GM23338 (cell line): ENCODE results near the gene IGF1R. TPM values are rescaled to one million over a fixed set of nuclear protein-coding genes. Genes with fewer than 3 reads are reported as not detected.

Experiments used
- ATAC-seq: fragments of 200-7000 bp; cut with Tn5 transposase; 3 replicates; pipeline ENCODE4 v1.9.1; 2020
- DNase-seq: peaks from one replicate; pipeline ENCODE4 v3.0.0-alpha.2; 2015; ENCODE audit warnings: low spot score
- H2AFZ ChIP-seq: fragments of 200-600 bp; sonication (generic); 2 replicates; pipeline ENCODE4 v1.8.0; 2016; ENCODE audit warnings: antibody characterized with exemption, mild to moderate bottlenecking, moderate library complexity
- H3F3A ChIP-seq: fragments of 200-600 bp; sonication (generic); replicated peaks from 2 replicates; pipeline ENCODE4 v1.8.0; 2017; ENCODE audit warnings: antibody characterized with exemption, mixed run types, low read depth
- H3K27ac ChIP-seq: fragments of 200-600 bp; sonication (generic); 2 replicates; pipeline ENCODE4 v1.6.1; 2016; ENCODE audit warnings: low read depth
- H3K27me3 ChIP-seq: fragments of 200-600 bp; sonication (generic); 2 replicates; pipeline ENCODE4 v1.8.0; 2016; ENCODE audit warnings: mild to moderate bottlenecking, mixed run types, moderate library complexity; ENCODE audit not compliant: insufficient read depth
- H3K36me3 ChIP-seq: fragments of 200-600 bp; sonication (generic); 2 replicates; pipeline ENCODE4 v1.8.0; 2016; ENCODE audit warnings: mild to moderate bottlenecking; ENCODE audit not compliant: insufficient read depth
- H3K4me1 ChIP-seq: fragments of 200-600 bp; sonication (generic); 2 replicates; pipeline ENCODE4 v1.8.0; 2016; ENCODE audit warnings: mild to moderate bottlenecking, moderate library complexity; ENCODE audit not compliant: insufficient read depth
- H3K4me2 ChIP-seq: fragments of 200-600 bp; sonication (generic); 2 replicates; pipeline ENCODE4 v1.7.1; 2017; ENCODE audit warnings: mixed run types
- H3K4me3 ChIP-seq: fragments of 200-600 bp; sonication (generic); 2 replicates; pipeline ENCODE4 v1.6.1; 2016; ENCODE audit warnings: mixed run types
- H3K79me2 ChIP-seq: fragments of 200-600 bp; sonication (generic); replicated peaks from 2 replicates; pipeline ENCODE4 v1.8.0; 2017; ENCODE audit warnings: mild to moderate bottlenecking; ENCODE audit not compliant: insufficient read depth
- H3K9me2 ChIP-seq: fragments of 200-600 bp; sonication (generic); 2 replicates; pipeline ENCODE4 v1.8.0; 2017; ENCODE audit not compliant: insufficient read depth
- H4K20me1 ChIP-seq: fragments of 200-600 bp; sonication (generic); replicated peaks from 2 replicates; pipeline ENCODE4 v1.8.0; 2017; ENCODE audit warnings: mild to moderate bottlenecking; ENCODE audit not compliant: insufficient read depth
- H3K27ac Mint-ChIP-seq: 2 replicates; pipeline ENCODE4 v1.8.0; 2020; ENCODE audit warnings: inconsistent platforms, mild to moderate bottlenecking, moderate library complexity, mixed read lengths
- H3K27me3 Mint-ChIP-seq: 3 replicates; pipeline ENCODE4 v1.8.0; 2022; ENCODE audit warnings: low read depth, mild to moderate bottlenecking, moderate library complexity, mixed read lengths, inconsistent platforms; ENCODE audit not compliant: insufficient read depth, poor library complexity
- H3K36me3 Mint-ChIP-seq: 3 replicates; pipeline ENCODE4 v1.8.0; 2021; ENCODE audit warnings: low read depth, mild to moderate bottlenecking, inconsistent platforms, moderate library complexity, mixed read lengths
- H3K4me1 Mint-ChIP-seq: 3 replicates; pipeline ENCODE4 v1.8.0; 2020; ENCODE audit warnings: mild to moderate bottlenecking, inconsistent platforms, mixed read lengths
- H3K4me3 Mint-ChIP-seq: 3 replicates; pipeline ENCODE4 v1.8.0; 2021; ENCODE audit warnings: moderate library complexity, mild to moderate bottlenecking, inconsistent platforms, mixed read lengths
- H3K9me3 Mint-ChIP-seq: 3 replicates; pipeline ENCODE4 v1.8.0; 2020; ENCODE audit warnings: moderate library complexity, mild to moderate bottlenecking, inconsistent platforms, mixed read lengths
- CREB1 ChIP-seq: fragments of 250-450 bp; sonication (Bioruptor Pico); IDR thresholded peaks from 2 replicates; pipeline ENCODE4 v1.5.0; 2020; ENCODE audit warnings: low read depth, mild to moderate bottlenecking, moderate library complexity
- CTCF ChIP-seq, 2 experiments: fragments of 200-600 bp in 1 of 2; sonication (generic) in 1 of 2; conservative IDR thresholded peaks; 2 replicates each; pipeline versions ENCODE4 v1.5.1 to v1.6.1; 2016 to 2017; ENCODE audit warnings: antibody characterized with exemption in 2 of 2, low read depth in 2 of 2, mild to moderate bottlenecking in 2 of 2, moderate library complexity in 1 of 2
- ETS1 ChIP-seq: IDR thresholded peaks from 2 replicates; pipeline ENCODE4 v1.6.1; 2016; ENCODE audit warnings: antibody characterized with exemption
- EZH2 ChIP-seq: fragments of 200-600 bp; sonication (generic); IDR thresholded peaks from one replicate; pipeline ENCODE4 v1.8.0; 2017; ENCODE audit warnings: antibody characterized with exemption, mild to moderate bottlenecking, low read depth; ENCODE audit not compliant: unreplicated experiment
- EZH2phosphoT487 ChIP-seq: fragments of 200-600 bp; sonication (generic); IDR thresholded peaks from one replicate; pipeline ENCODE4 v1.8.1; 2018; ENCODE audit warnings: antibody characterized with exemption; ENCODE audit not compliant: unreplicated experiment
- JUNB ChIP-seq: IDR thresholded peaks from one replicate; pipeline ENCODE4 v1.6.1; 2016; ENCODE audit warnings: antibody characterized with exemption; ENCODE audit not compliant: unreplicated experiment
- NANOG ChIP-seq: IDR thresholded peaks from 2 replicates; pipeline ENCODE4 v1.6.1; 2016; ENCODE audit warnings: antibody characterized with exemption, borderline replicate concordance
- POLR2AphosphoS5 ChIP-seq: IDR thresholded peaks from 2 replicates; pipeline ENCODE4 v1.6.1; 2016; ENCODE audit warnings: antibody characterized with exemption, low read depth
- REST ChIP-seq: IDR thresholded peaks from one replicate; pipeline ENCODE4 v1.6.1; 2018; ENCODE audit warnings: antibody characterized with exemption; ENCODE audit not compliant: unreplicated experiment
- STAT1 ChIP-seq: IDR thresholded peaks from one replicate; pipeline ENCODE4 v1.6.1; 2016; ENCODE audit warnings: antibody characterized with exemption; ENCODE audit not compliant: unreplicated experiment
- ZNF114 ChIP-seq: fragments of 250-450 bp; sonication (Bioruptor Pico); IDR thresholded peaks from 2 replicates; pipeline ENCODE4 v1.5.0; 2020; ENCODE audit warnings: mild to moderate bottlenecking, moderate library complexity
- ZNF331 ChIP-seq: fragments of 250-450 bp; sonication (Bioruptor Pico); IDR thresholded peaks from 2 replicates; pipeline ENCODE4 v1.5.0; 2020; ENCODE audit warnings: low read depth, mild to moderate bottlenecking, moderate library complexity
- ZNF462 ChIP-seq: fragments of 250-450 bp; sonication (Bioruptor Pico); IDR thresholded peaks from 2 replicates; pipeline ENCODE4 v1.5.0; 2020; ENCODE audit warnings: mild to moderate bottlenecking, moderate library complexity
- polyA plus RNA-seq: library from polyadenylated mRNA; unstranded; fragments of >200 nt; fragmentation: Nextera tagmentation; extraction: Ambion mirVana; gene quantifications from 2 replicates; pipeline ENCODE4 v1.2.1, GENCODE V29; 2016
- total RNA-seq: library from RNA; depleted of rRNA; stranded (reverse); fragments of >200 nt; shearing (Covaris generic); gene quantifications from 2 replicates; pipeline ENCODE4 v1.2.3, GENCODE V29; 2014

The IGF1R gene
- total and polyA plus RNA-seq, 2 experiments from 2014 or later = 20.4 to 92.2 TPM

DNA sequence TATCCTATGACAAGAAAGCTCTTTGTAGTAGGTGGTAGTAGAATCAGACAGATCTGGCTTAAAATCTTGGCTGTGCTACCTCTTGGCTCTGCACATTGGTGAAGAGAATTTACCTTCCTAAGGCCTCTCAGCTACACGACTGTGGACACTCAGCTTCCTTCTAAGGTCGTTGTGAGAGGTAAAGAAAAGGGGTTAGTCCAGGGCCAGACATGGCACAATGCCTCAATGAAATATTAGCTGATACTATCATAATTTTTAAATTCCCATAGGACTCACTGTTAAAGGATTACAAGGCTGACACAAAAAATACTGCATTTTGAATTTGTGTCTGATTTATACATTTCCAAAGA lies 80.4 kb downstream of the IGF1R start:
- H3K4me1 Mint-ChIP-seq = peaks cover 50% of the 10 kb centered on the region
- Histone ChIP-seq H3K4me3 (no peak overlapping the region), H3K27ac (peak overlapping the region; percentile 71; the same call in 1 of the 2 replicates), H3K79me2 (peaks cover 100% of the 10 kb centered on the region), H3K4me2 (peak overlapping the region; percentile 42; the same call in 1 of the 2 replicates), H3K36me3 (no peaks in the 10 kb centered on the region), H2AFZ (no peak overlapping the region), H3K27me3 (no peaks in the 10 kb centered on the region), H3F3A (no peaks in the 10 kb centered on the region), H4K20me1 (peaks cover 65% of the 10 kb centered on the region), H3K4me1 (peaks cover 61% of the 10 kb centered on the region), H3K9me2 (no peaks in the 10 kb centered on the region)
- 0 out of 2 replicates have a peak overlapping the region, but pooled peaks have one; percentile 8 for H3K27ac Mint-ChIP-seq
- H3K36me3 Mint-ChIP-seq = no peaks in the 10 kb centered on the region
- peaks cover 3% of the 10 kb centered on the region for H3K27me3 Mint-ChIP-seq
- TF ChIP-seq CREB1 (CRISPR knock-in tag) = no peak
- TF ChIP-seq ZNF462 (CRISPR knock-in tag) = no peak
- no peak for TF ChIP-seq CTCF (conservative IDR thresholded peaks at IDR 0.05; ENCODE audit: low read depth in 2 of 2)
- TF ChIP-seq ZNF114 = no peak
- TF ChIP-seq REST = no peak
- TF ChIP-seq POLR2AphosphoS5 = no peak
- TF ChIP-seq ZNF331 (CRISPR knock-in tag) = no peak
- TF ChIP-seq EZH2 = no peak
- TF ChIP-seq ETS1 = no peak
- no peak for TF ChIP-seq NANOG
- no peak for TF ChIP-seq JUNB
- no peak for TF ChIP-seq EZH2phosphoT487
- TF ChIP-seq STAT1 = no peak
- DNase-seq (no peak), ATAC-seq (no peak)
- H3K4me3 Mint-ChIP-seq = no peak overlapping the region
- H3K9me3 Mint-ChIP-seq = no peaks in the 10 kb centered on the region
